Activated CD8-positive, alpha-beta memory T cell treated with anti-CD3 and anti-CD28 coated beads, Interleukin-2, amount 50 U/mL, for 4 hours (primary cell): ENCODE data around the gene LAMA3.

Experiments used
- DNase-seq: peaks from one replicate; pipeline ENCODE4 v3.0.0-alpha.2; 2020

The LAMA3 gene

DNA sequence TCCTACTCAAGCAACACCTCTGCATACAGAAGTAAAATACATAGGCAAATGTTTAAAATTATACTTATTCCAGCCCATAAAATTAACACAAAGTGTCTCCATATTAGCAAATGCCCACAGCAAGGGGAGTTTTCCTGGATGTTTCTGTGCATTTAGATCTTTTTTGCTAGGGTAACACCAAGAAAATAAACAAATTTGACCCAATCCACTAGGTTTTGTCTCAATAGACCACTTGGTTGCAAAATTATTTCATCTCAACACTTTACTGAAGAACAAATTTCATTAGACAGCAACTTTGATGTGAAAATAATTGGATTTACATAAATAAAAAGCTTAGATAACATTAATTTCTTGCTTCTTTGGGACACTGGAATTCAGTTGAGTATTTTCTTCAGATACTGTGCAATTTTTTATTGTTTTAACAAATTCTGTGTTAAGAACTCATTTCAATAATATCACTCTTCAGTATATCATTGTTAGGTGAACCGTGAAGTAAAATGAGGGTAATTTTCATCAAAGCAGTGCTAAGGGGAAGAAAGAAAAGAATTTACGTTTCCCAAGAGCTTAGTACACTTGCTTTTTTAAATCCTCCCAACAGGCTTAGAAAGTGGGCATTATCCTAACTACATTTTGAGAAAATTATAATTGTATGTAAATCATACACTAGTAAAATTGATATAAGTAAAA, 191.8 kb downstream of the LAMA3 start:
- no peak for DNase-seq

DNA sequence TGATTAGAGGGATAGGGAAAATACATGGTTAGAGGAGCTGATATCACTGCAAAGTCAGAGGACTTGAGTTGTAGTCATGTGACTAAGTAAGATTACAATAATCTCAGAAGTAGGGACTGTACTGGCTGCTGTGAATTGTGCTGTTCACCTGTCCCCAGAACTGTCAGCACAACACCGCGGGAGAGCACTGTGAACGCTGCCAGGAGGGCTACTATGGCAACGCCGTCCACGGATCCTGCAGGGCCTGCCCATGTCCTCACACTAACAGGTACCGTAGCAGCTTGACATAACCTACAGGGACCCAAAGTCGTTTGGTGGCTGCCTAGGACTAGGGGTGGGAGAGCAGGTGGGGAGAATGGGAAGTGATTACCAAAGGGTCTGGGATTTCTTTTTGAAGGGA, 192.5 kb downstream of the LAMA3 start:
- DNase-seq, result no peak

DNA sequence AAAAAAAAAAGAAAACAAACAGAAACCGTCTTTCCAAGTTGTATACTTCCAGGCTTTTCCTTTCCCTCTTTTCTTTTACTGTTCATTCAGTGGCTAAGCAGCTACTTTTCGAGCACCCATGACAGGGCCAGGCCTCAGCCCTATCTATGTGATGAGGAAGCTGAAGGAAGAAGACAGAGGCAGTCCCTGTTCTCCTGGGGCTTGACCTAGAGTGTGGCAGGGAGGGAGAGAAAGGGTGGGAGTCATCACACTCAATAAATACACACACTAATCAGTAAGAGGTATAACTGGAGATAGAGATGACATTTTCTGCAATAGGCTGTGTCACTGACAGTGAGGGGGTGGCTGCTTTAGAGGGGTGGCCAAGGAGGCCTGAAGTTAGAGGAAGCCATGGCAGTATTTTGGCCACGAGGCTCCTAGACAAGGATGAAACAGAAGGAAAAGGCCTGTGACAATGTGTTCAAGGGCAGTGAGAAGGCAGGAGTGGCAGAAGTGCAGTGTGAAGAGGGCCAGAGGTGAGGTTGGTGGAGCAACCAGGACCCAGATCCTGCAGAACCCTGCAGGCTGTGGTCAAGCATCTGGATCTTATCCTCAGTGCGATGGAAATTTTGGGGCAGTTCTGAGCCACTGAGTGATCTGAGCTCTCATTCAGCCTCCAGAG, 193.5 kb downstream of the LAMA3 start:
- DNase-seq, result no peak

DNA sequence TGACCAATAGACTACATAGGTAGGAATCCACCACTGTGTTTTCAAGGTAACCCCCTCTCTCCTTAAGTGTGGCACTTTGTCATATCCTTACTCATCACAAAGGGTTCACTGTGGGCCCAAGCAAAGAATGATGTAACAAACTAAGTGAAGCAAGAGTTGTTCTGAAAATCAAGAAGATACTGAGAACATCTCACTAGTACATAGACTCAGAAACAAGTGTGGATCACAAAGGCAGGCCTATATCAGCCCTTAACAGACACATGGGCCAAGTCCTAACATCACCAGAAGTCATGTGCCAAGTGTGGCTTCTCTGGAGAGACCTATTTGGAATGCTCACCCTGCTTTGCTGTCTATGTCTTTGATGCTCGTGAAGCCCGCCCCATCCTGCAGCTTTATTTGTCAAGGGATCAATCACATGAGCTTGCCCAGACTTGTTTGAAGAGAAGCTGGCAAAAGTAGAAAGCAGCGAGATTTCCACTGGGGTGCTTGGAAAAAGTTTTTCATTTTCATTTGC, 194.1 kb downstream of the LAMA3 start:
- no peak for DNase-seq

DNA sequence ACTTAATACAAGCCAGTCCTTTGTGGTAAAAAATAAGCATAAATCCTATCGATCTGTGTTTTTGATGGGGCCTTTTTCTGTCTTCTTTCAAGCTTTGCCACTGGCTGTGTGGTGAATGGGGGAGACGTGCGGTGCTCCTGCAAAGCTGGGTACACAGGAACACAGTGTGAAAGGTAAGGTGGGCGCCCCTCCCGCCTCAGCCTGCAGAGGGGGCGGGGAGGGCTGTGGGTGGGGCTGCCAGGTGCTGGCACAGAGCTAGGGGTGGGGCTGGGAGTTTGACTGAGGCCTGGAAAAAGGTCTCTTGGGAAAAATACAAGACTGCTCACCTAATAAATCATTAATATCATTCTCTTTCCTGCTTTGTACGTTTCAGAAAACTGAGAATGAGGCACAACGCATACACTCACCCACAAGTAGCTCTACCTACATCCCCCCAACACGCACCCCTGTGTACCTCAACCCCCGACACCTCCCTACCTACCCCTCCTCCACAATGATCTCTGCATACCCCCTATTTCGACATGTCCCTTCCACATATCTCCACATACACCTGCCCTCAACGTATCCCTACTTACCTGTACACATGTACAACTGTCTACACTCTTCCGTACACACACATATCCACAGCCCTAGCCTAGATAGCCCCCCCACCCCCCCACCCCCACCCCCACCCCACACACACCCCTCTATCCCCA, 195.6 kb downstream of the LAMA3 start:
- no peak for DNase-seq

DNA sequence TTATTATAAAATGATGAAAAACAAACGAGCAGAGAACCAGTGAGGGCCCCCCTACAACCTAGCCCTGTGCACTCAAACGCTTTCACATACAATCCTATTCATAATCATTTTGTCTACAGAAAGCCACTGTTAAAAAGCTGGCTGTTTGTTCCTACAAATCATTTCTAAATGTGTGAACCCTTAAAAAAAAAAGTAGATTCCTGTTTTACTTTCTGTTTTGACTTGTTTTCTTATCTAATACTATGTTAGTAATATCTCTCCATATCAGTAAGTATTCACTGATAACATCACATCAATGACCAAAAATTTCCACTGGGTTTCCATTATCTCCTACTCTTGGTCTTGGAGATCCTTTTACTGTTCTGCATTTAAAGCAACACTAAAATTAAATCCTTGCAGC, 196.5 kb downstream of the LAMA3 start:
- DNase-seq, result no peak

DNA sequence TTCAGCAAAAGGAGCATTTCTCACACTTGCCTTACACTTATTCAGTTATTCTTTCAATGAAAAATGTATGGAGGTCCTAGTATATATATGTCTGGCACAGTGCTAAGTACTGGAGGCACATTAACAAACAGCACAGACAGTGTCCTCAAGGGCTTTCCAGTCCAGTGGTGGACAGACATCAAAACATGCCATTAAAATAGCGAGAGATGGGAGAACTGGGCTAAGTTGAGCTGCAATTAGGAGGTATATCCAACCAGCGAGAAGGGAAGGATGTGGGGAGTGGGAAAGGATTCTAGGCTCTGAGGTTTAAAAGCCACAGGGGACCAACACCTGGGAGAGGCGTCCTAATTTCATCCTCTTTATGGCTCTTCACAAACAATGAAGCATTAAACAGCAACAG, 197.8 kb downstream of the LAMA3 start:
- DNase-seq, result no peak

DNA sequence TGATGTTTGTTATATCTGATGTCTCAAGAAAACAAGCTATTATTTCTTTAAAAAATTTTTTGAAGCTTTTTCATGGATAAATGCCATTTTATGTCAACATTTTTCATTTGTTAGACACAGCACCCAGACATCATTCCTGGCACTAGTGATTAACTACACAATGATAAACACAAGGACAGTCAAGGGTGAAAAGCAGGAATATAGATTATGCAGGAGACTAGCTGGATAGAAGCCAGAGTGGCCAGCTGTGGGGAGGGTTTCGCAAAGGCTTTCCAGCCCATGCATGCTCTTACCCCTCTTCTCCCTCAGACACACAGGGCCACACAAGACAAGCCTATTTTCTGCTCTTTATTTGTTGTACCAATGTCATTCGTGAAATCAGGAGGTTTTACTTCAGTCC, 198.2 kb downstream of the LAMA3 start:
- no peak for DNase-seq

DNA sequence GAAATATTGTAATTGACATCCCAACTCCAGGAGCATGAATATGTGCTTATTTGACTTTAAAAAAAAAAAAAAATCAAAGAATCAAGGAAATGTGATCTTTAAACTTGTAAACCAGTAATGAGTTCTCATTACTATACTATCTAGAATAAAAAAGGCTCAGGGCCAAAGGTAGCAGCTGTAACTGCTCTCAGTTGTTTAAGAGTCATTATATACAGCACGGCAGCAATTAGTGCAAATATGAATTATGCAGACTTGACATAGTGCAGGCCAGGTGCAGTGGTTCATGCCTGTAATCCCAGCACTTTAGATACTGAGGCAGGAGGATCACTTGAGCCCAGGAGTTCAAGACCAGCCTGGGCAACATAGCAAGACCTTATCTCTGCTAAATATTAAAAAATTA, 199.6 kb downstream of the LAMA3 start:
- no peak for DNase-seq

DNA sequence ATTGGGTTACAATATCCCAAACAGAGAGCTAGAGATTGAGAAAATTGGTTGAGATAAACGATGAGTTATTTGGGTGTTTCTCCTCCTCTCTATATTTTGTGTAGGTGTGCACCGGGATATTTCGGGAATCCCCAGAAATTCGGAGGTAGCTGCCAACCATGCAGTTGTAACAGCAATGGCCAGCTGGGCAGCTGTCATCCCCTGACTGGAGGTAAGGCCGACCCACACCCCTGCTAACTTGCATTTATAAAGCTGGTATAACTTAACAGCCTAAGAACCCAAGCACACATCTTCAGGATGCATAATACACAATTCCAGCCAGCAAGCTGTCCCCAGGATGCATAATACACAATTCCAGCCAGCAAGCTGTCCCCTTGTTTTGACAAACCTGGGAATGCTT, 200.7 kb downstream of the LAMA3 start:
- DNase-seq, result no peak

DNA sequence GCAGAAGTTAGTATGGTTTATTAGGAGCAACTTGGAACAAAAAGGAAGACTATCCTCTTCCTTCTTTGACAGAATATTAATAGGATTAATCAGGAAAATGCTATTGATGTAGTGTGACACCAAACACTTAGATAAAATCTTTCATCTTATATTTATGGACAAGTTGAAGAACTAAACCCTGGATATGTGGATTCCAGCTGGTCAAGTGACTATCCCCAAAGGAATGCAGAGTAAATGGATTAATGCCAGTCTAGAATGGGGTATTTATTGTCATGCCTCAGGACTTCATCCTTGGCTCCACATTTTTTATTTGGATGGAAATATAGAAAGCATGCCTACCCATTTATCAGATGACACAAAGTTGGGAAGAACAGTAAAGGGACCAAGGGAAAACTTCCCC, 201.3 kb downstream of the LAMA3 start:
- no peak for DNase-seq

DNA sequence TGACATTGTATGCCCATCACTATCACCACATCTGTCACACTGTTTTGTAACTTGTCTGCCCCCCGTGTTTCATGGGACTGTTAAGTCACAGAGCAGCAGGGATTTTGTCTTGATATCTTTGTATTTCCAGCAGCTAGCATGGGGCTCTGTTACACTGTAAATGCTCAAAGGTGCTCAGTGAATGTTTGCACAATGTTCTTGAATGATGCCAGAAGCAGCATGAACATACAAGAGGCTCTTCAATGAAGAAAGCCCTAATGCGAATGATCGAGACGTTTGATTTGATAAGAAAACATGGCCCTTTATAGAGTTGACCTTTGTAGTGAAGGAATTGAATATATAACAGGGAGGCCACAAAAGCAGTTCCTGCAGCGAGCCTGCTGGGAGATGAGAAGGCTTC, 204.4 kb downstream of the LAMA3 start:
- no peak for DNase-seq

DNA sequence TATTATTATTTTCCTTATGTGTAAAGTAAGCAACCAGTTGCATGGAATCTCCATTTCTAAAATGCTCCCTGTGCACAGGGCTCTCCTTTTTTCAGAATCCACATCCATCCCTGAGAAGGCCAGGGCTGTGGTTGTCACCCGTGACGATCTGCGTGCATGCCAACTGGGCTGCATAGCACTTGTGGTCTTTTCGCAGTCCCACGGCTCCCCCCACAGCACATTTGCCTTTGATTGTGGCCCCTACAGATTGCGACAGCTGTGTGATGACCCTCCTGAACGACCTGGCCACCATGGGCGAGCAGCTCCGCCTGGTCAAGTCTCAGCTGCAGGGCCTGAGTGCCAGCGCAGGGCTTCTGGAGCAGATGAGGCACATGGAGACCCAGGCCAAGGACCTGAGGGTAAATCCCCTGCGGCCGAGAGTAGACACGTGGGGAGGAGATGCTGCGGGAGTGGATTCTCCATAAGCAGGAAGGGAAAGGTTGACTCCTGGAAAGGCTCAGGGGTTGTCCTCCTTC, 205.5 kb downstream of the LAMA3 start:
- DNase-seq, result no peak

DNA sequence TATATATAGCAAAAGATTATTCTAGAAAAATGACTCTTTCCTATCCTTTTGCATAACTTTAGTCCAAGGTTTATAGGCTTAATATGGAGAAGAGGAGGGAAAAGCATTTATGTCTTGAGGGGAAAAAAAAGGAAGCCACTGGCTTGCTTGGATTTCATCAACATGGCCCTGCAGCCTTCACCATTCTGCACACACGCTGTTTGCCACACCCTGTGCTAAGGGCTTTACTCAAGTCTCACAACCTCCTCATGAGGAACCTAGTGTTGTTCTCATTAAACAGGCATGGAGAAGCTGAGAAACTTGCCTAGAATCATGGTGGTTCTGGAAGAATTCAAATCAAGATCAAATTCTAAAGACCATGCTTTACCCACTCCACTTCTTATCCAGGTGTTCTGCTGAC, 208.0 kb downstream of the LAMA3 start:
- DNase-seq, result no peak

DNA sequence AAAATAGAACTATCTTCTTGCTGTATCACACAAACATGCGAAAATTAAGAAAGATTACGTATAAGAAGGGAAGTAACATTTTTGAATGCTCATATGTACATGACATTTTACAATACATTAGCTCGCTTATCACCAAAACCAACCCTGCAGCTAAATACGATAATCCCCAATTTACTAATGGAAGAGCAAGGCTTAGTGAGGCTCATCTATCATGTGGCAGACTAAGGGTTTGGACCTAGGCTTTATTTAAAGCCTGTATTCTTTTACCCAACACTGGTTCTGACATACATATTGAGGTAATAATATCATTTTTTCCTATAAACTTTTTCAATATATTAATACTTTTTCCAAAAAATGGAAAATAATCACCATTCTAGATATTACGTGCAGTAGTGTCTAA, 208.5 kb downstream of the LAMA3 start:
- no peak for DNase-seq

DNA sequence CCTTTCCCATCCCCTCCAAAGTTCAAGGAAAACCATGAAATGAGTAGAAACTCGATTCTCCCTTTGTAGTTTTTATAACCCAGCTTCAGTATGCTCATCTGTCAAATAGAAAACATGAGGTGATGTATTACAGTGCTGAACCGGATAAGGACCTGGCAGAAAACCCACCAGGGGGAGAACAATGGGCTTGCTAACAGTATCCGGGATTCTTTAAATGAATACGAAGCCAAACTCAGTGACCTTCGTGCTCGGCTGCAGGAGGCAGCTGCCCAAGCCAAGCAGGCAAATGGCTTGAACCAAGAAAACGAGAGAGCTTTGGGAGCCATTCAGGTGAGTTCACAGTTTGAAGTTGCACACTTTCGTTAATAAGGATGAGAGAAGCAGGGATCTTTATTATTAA, 211.7 kb downstream of the LAMA3 start:
- no peak for DNase-seq

DNA sequence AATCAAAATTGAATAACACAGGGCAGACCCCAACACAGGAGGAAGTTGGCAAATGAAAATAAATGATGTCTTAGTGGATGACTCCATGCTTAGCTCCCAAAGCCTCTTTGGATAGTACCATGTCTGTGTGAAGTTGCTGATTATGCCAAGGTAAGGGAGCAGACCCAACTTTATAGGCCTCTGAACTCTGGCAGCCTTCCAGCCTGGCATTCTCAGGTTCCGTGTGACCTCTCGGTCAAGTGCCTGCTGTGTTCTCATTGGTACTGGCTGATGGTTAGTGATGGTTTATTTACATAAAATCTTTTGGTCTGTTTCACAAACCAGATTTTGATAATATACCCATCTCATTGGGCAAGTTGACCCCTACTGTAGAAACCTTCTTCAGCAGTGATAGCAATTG, 213.1 kb downstream of the LAMA3 start:
- no peak for DNase-seq

DNA sequence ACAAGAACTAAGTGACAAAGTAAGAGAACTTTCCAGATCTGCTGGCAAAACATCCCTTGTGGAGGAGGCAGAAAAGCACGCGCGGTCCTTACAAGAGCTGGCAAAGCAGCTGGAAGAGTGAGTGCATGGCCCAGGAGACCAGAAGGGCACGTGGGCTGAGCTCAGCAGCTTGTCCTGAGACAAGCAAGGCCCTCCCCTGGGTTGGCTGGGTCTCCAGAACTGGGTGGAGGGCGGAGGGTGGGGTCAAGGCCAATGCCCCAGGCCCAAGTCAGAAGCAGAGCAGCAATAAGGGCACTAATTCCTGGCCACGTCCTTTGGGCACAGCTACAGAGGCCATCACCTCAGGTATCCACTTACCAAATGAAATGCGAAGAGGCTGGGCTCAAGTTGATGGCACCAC, 214.7 kb downstream of the LAMA3 start:
- DNase-seq, result no peak

DNA sequence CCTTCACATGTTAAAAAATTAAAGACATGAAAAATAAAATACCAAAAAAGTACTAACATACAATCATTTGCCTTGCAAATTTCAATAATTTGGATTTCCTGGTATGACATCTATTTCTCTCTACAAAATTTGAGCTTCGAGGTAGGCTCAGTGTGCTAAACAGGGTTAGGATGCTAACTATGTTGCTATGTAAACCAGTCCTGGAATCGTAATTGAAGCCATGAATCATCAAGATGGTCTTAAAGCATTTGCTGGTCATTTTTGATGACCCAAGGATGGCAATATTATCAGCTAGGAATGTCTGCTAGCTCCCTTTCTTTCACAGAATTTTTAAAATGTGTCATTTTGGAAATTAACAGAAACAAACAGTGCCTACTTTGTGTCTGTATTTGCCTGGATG, 217.4 kb downstream of the LAMA3 start:
- DNase-seq, result no peak

DNA sequence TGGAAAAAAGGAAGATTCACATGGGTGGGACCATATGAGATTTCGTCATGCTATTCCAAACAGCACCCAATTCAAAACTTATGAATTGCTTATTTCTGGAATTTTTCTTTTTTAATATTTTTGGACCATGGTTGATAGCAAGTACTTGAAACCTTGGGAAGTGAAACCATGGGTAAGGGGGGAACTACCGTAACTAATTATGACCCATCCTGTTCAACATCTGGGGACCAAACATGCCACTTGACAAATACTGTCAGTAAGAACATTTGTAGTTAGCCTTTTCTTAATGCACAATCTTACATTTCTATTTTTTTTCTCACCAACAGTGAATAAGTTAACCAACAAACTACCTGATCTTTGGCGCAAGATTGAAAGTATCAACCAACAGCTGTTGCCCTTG, 219.6 kb downstream of the LAMA3 start:
- DNase-seq, result no peak

DNA sequence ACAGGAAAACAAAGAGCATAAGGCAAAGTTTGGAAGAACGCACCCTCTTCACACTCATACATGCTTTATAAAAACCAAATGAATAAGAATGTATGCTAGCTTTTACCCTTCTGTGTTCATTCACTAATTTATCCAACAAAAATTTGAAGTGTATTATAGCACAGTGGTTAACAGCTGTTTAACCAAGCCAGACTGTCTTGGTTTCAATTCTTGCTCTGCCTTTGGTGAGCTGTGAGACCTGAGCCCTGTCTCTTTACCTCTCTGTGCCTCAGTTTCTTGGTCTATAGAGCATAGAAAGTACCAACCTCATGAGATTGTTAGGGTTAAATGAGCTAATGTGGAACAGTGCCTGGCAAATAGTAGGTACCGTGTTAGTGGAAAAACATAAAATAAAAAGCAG, 220.8 kb downstream of the LAMA3 start:
- DNase-seq, result no peak

DNA sequence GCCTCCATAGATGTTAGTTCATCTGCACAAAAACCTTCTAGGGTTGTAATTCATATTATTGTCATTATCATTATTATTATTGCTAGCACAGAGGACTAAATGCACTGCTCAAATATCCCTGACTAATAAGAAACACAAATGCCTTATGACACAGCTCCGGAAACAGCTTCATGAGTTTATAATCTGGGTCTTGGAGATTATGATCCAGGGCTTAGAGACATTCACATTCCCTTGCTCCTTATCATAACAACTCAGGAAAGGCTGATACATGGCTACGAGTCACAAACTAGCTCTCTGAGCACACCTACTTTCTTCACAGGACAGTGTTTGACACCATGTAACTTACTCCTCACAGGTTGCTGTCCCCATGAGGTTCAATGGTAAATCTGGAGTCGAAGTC, 223.1 kb downstream of the LAMA3 start:
- DNase-seq, result no peak

DNA sequence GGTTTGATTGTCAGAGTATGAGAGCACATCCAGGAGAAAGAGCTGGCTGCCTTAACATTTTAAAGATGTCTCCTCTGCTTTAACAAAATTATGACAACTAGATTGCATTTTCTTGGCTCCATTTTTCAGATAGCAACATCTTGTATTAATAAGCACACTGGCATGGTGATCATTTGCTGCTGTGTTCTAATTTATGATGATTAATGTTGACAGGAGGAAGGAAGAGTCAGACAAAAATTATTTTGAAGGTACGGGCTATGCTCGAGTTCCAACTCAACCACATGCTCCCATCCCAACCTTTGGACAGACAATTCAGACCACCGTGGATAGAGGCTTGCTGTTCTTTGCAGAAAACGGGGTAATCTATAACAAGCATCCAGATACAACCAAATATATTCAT, 227.1 kb downstream of the LAMA3 start:
- DNase-seq, result no peak

DNA sequence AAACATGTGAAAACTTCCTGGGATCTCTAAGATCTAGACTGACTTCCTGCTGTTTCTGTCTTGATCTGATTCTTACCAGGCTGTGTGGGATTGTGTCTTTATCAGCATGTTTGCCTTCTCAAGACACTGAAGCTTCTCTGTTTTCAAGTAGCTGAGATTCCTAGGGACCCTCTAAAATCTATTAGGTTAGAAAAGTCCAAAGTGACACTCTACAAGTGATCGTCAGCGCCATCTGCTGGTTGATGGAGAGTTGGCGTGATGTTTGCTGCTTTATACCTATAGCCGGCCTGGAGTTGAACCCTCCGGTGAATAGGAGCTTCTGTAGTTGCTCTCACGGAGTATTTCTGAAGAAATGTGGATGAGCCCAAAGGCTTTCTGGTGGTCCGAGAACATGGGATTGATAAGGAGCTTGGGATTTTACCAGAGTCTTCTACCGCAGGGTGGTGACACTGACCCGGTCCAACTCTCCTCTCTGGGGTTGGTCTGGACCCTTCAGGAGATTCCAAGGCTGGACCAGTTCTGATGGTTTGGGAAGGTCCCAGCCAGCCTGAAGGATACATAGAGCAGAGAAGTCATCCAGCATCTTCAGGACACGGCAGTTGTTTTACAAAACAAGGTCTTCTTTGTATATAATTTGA, 229.3 kb downstream of the LAMA3 start:
- peak; percentile 85 for DNase-seq
